GM13977 (cell line): ENCODE data around the gene IL4R.

Experiments
- DNase-seq: peaks from one replicate; pipeline ENCODE4 v3.0.0; 2012; ENCODE audit warnings: low spot score
- CTCF ChIP-seq: IDR thresholded peaks from 2 replicates; pipeline ENCODE4 v1.5.1; 2012; ENCODE audit warnings: mild to moderate bottlenecking, control low read depth; ENCODE audit not compliant: insufficient read depth; ENCODE audit errors: extremely low read depth, missing control alignments
- in situ Hi-C: fragments of 300-500 bp; cut with MboI; formaldehyde crosslinking; loops from one replicate; pipeline ENCODE4 v1.12.0; 2022; ENCODE audit warnings: low sequenced_read_pairs, low pct_unique_long_range_greater_than_20kb, mixed read lengths, inconsistent platforms; ENCODE audit not compliant: unreplicated experiment

Gene IL4R

GRCh38 chr16:27400751-27401620 is 87.2 kb downstream of the IL4R start:
- no peak for DNase-seq
- in situ Hi-C loops = no loop called here
- no peak for TF ChIP-seq CTCF

GRCh38 chr16:27401768-27402568 is 88.2 kb downstream of the IL4R start, which contains the start of gene IL21R:
Gene IL21R (plus strand): TSS chr16:27402174. CDS start chr16:27430072, 27,898 bp downstream.
- peak; percentile 73 for DNase-seq
- no peak for TF ChIP-seq CTCF
- in situ Hi-C loops = no loop called here

GRCh38 chr16:27402569-27402963 is 88.8 kb downstream of the IL4R start:
- no peak for DNase-seq
- TF ChIP-seq CTCF = no peak
- in situ Hi-C loops = no loop called here

GRCh38 chr16:27402964-27403600 is 89.3 kb downstream of the IL4R start:
- no peak for TF ChIP-seq CTCF
- no peak for DNase-seq
- in situ Hi-C loops = no loop called here

GRCh38 chr16:27403601-27403992 is 89.8 kb downstream of the IL4R start:
- no peak for DNase-seq
- in situ Hi-C loops = no loop called here
- no peak for TF ChIP-seq CTCF

GRCh38 chr16:27404163-27404823 is 90.5 kb downstream of the IL4R start:
- in situ Hi-C loops = no loop called here
- DNase-seq = no peak
- TF ChIP-seq CTCF = no peak
